ENCODE results near the gene KCNH1. TPM values are rescaled to one million over a fixed set of nuclear protein-coding genes. Genes with fewer than 3 reads are reported as not detected.

Gene KCNH1
- total RNA-seq, 6 experiments from 2014 or later = 0.90 to 1.8 (median 1.5) TPM

- Mint-ChIP-seq H3K27ac (no peak overlapping the region), H3K36me3 (ENCODE audit: low read depth) (no peaks in the 10 kb centered on the region), H3K4me1 (ENCODE audit: low read depth) (peaks cover 22% of the 10 kb centered on the region), H3K4me3 (no peak overlapping the region), H3K27me3 (ENCODE audit: insufficient read depth) (peaks cover 3% of the 10 kb centered on the region; the same call in 1 of the 2 replicates), H3K9me3 (no peaks in the 10 kb centered on the region)
- TF ChIP-seq CTCF (IDR thresholded peaks at IDR 0.05) = no peak
- no peak for DNase-seq
Observed at GRCh38 chr1:210683403-210684047, 450.4 kb downstream of the KCNH1 start.

- Mint-ChIP-seq H3K4me1 (ENCODE audit: low read depth) (no peaks in the 10 kb centered on the region; the same call in 1 of the 2 replicates), H3K9me3 (no peaks in the 10 kb centered on the region), H3K27ac (no peak overlapping the region), H3K36me3 (ENCODE audit: low read depth) (no peaks in the 10 kb centered on the region), H3K4me3 (no peak overlapping the region), H3K27me3 (ENCODE audit: insufficient read depth) (peaks cover 3% of the 10 kb centered on the region; the same call in 1 of the 2 replicates)
- no peak for DNase-seq
- TF ChIP-seq CTCF (IDR thresholded peaks at IDR 0.05) = no peak
Observed at GRCh38 chr1:210681158-210681557, 452.8 kb downstream of the KCNH1 start.

GRCh38 chr1:210678306-210678705 is 455.6 kb downstream of the KCNH1 start:
- DNase-seq = no peak
- Mint-ChIP-seq H3K9me3 (no peaks in the 10 kb centered on the region), H3K4me3 (no peak overlapping the region), H3K4me1 (ENCODE audit: low read depth) (no peaks in the 10 kb centered on the region; the same call in 1 of the 2 replicates), H3K36me3 (ENCODE audit: low read depth) (no peaks in the 10 kb centered on the region), H3K27ac (no peak overlapping the region), H3K27me3 (ENCODE audit: insufficient read depth) (peaks cover 3% of the 10 kb centered on the region)
- no peak for TF ChIP-seq CTCF (IDR thresholded peaks at IDR 0.05)

- Mint-ChIP-seq H3K36me3 (ENCODE audit: low read depth) (no peaks in the 10 kb centered on the region), H3K4me1 (ENCODE audit: low read depth) (peaks cover 4% of the 10 kb centered on the region; the same call in 1 of the 2 replicates), H3K27me3 (ENCODE audit: insufficient read depth) (peaks cover 3% of the 10 kb centered on the region), H3K9me3 (no peaks in the 10 kb centered on the region), H3K4me3 (no peak overlapping the region), H3K27ac (no peak overlapping the region)
- DNase-seq = no peak
- no peak for TF ChIP-seq CTCF (IDR thresholded peaks at IDR 0.05)
Observed at GRCh38 chr1:210677533-210677932, 456.4 kb downstream of the KCNH1 start.

GRCh38 chr1:210676539-210676938 is 457.4 kb downstream of the KCNH1 start:
- DNase-seq = no peak
- Mint-ChIP-seq H3K27ac (no peak overlapping the region), H3K36me3 (ENCODE audit: low read depth) (no peaks in the 10 kb centered on the region), H3K4me3 (no peak overlapping the region), H3K27me3 (ENCODE audit: insufficient read depth) (peaks cover 1% of the 10 kb centered on the region), H3K4me1 (ENCODE audit: low read depth) (peaks cover 4% of the 10 kb centered on the region; the same call in 1 of the 2 replicates), H3K9me3 (no peaks in the 10 kb centered on the region)
- no peak for TF ChIP-seq CTCF (IDR thresholded peaks at IDR 0.05)

Measured in HFFc6 (cell line).